Endothelial cell of umbilical vein (primary cell): Measurements from ENCODE around the gene ADGRG2.

Experiments used
- CTCF ChIP-seq, 2 donors: IDR thresholded peaks; 1 replicate in 1 of 2; 2 replicates in 1 of 2; pipeline ENCODE4 v1.5.1; 2011; ENCODE audit warnings: low read length in 2 of 2, mild to moderate bottlenecking in 2 of 2, moderate library complexity in 2 of 2, control low read depth in 1 of 2, inconsistent platforms in 1 of 2, low read depth in 1 of 2; ENCODE audit not compliant: insufficient read depth in 1 of 2; ENCODE audit errors: extremely low read depth in 1 of 2
- EZH2 ChIP-seq: IDR thresholded peaks from 2 replicates; pipeline ENCODE4 v1.6.1; 2012; ENCODE audit warnings: borderline replicate concordance, low read depth, mild to moderate bottlenecking, moderate library complexity, low read length, inconsistent platforms; ENCODE audit not compliant: severe bottlenecking
- FOS ChIP-seq: IDR thresholded peaks from 2 replicates; pipeline ENCODE4 v1.6.1; 2011; ENCODE audit warnings: mild to moderate bottlenecking, low read length, moderate library complexity, borderline replicate concordance; ENCODE audit not compliant: insufficient read depth
- JUN ChIP-seq: IDR thresholded peaks from 2 replicates; pipeline ENCODE4 v1.6.1; 2011; ENCODE audit warnings: borderline replicate concordance, low read depth; ENCODE audit not compliant: insufficient read length, insufficient read depth
- MAX ChIP-seq: IDR thresholded peaks from 2 replicates; pipeline ENCODE4 v1.6.1; 2011; ENCODE audit not compliant: insufficient read depth, insufficient read length
- MYC ChIP-seq: IDR thresholded peaks from one replicate; pipeline ENCODE4 v1.6.1; 2011; ENCODE audit warnings: mild to moderate bottlenecking, low read depth, low read length
- POLR2A ChIP-seq: IDR thresholded peaks from 2 replicates; pipeline ENCODE4 v1.6.1; 2012; ENCODE audit warnings: low read depth, mild to moderate bottlenecking, control low read depth, low read length
- POLR2AphosphoS5 ChIP-seq: IDR thresholded peaks from 2 replicates; pipeline ENCODE4 v1.6.1; 2012; ENCODE audit warnings: low read depth, mild to moderate bottlenecking, control low read depth, low read length, moderate library complexity; ENCODE audit not compliant: insufficient read depth

DNA sequence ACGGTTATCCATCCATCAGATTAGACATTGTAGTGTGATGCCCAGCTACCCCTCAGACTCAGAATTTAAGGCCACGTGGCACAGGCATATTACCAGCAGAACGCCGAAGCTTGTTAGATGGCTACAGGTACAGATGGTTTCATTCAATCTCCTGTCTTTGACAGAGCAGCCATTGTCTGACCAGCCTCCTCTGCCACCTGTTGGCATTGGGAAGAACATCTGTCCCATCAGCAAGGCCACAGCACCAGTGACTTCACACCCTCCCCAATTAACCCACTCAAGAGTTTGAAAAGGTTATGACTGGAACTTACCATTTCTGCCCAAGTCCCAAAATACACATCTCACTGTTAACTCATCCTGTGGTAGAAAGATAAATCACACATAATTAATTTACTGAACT is 116.4 kb downstream of the ADGRG2 start:
- TF ChIP-seq CTCF (IDR thresholded peaks at IDR 0.05; ENCODE audit: extremely low read depth in 1 of 2, insufficient read depth in 1 of 2, low read depth in 1 of 2, low read length in 2 of 2) = no peak
- no peak for TF ChIP-seq EZH2
- TF ChIP-seq MAX = no peak
- no peak for TF ChIP-seq FOS
- TF ChIP-seq MYC = no peak
- no peak for TF ChIP-seq POLR2A
- TF ChIP-seq POLR2AphosphoS5 = no peak
- no peak for TF ChIP-seq JUN
